ENCODE measurements around the gene ATF7IP.

ATF7IP gene

DNA sequence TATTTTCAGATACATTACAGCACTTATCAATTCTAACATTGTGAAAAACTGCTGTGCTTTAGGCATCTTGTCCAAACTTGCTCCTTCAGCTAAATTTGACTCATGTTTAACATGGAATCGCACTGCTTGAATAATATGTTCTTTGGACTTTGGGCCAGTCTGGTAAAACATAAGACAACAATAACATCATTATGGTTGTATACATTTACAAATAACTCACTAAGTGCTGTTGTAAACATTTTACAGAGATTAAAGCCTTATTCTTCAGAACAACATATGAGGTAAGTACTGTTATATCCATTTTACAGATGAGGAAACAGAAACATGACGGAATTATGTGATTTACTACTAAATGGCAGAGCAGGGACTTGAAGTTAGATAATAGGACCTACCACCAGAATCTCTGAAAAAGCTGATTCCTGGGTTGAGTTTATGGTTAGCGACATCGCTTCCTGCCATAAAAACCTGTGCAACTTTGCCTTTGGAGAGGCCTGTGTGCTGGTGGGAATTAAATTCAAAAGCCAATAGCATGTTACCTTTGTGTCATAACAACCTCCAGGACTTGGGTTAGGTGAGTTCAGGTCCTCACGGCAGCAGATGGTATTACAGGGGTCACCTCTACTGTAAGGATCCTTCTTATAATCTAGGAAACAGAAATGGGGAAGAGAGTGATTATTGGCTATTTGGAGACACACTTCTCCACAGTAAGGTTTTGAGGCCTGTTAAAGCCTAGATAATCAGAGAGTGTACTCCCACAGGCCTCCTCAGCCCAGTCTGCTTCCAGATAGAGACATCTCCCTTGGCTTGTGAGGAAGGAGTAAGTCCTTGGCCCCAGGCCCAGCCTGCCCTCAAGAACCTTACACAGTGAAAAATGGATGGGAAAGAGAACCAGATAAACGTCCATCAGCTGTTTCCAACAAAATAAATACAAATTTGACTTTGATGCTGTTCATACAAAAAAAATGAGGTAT lies 140.4 kb downstream of the ATF7IP start:
- DNase-seq (ENCODE audit: low read depth): no peak

GRCh38 chr12:14510574-14510973 lies 145.1 kb downstream of the ATF7IP start:
- DNase-seq (ENCODE audit: low read depth): no peak

- DNase-seq (ENCODE audit: low read depth): no peak
Observed at GRCh38 chr12:14514154-14514842, 148.8 kb downstream of the ATF7IP start.

- no peak for DNase-seq (ENCODE audit: low read depth)
Observed at GRCh38 chr12:14514946-14515345, 149.5 kb downstream of the ATF7IP start.

DNA sequence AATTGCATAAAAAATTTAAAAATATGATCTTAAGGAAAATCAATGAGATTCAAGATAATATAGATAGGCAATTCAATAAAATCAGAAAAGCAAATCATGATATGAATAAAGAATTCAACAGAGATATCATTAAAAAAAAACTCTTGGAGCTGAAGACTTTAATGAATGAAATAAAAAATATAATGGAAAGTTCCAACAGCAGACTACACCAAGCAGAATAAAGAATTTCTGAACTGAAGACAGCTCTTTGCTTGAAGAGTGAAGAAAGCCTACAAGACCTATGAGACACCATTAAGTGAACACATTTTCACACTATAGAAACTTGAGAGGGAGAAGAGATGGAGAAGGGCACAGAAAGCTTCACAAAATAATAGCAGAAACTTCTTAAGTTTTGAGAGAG lies 156.3 kb downstream of the ATF7IP start:
- DNase-seq (ENCODE audit: low read depth): no peak

DNA sequence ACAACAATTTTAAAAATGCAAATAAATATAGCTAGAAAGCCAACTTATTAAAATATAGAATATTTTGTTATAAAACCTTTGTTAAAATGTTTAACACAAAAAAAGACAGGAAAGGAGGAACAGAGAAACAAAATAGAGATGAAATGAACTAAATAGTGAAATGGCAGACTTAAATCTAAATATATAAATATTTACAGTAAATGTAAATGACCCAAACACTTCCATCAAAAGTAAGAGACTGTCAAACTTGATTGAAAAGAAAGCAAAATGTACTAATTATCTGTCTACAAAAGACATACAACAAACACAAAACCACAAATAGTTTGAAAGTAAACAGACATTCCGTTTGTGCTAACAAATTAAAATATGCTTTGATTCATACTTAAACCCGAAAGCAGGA lies 160.5 kb downstream of the ATF7IP start:
- no peak for DNase-seq (ENCODE audit: low read depth)

DNA sequence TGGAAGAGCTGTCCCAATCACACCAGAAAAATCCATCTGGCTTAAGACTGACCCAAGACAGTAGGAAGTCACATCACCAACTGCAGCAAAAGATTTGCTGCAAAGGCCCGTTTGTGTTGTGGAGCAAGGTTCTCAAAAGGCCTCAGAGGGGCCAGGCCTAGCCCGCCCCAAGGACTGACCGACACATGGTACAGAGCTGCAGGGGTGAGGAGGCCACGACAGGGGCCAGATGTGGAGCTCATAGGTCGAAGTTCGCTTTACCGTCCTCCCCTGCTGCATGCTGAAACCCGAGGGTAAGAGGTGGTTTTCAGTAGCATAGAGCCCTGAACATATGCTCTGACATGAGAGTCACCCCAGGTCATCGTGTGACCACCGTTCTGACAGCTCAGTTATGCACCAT lies 166.7 kb downstream of the ATF7IP start:
- DNase-seq (ENCODE audit: low read depth): no peak

DNA sequence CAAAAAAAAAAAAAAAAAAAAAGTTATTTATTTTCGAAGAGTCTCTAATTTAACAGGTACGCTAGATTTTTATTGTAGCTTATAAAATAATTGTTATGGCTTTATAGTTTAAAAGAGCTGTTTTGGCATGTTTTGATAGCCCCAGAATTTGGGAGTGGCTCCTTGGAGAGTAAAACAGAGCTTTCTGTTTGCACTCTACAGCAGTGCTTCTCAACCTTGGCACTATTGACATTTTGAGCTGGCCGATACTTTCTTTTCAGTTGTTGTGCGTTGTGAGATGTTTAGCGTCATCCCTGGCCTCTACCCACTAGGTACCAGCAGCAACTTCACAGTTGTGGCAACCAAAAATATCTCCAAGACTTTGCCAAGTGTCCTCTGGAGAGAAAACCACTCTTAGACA lies 171.6 kb downstream of the ATF7IP start:
- no peak for DNase-seq (ENCODE audit: low read depth)

GRCh38 chr12:14540801-14541462 lies 175.4 kb downstream of the ATF7IP start:
- no peak for DNase-seq (ENCODE audit: low read depth)

- no peak for DNase-seq (ENCODE audit: low read depth)
Observed at GRCh38 chr12:14545144-14546124, 180.0 kb downstream of the ATF7IP start.

DNA sequence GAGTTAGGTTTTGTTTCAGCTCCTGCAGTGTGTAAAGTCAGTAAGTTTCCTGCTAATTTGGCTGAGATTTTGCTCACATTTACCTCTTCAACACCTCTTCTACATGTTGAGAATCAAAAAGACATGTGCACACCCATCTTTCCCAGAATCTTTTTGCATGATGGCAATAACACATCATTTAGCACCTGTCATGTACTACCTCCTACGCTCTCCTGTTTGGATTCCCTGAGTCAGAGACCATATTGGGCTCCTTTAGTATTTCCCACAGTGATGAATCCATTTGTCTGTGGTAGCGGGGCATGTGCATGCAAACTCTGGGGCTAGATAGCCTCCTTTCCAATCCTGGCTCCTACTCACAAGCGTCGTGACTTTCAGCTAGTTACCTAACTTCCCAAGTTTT lies 182.1 kb downstream of the ATF7IP start:
- no peak for DNase-seq (ENCODE audit: low read depth)

DNA sequence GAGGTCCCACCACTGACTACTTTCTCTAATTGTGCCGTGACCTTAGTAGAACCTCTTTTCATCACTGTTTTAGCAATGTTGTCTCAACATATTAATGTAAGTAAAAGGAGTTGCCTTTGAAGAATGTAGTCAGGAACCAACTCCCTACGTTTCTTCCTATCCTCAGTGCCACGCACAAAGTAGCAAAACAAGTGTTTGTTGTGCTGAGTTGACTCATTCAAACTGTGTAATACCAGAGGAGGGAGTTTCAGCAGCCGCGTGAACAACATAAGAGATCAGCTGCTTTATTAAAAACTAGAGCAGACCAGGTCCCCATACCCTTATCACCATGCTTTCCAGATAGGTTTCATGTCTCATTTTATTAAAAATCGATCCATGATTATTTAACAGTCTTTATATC lies 183.1 kb downstream of the ATF7IP start:
- no peak for DNase-seq (ENCODE audit: low read depth)
